ENCODE measurements around the gene TGM1. TPM values are rescaled to one million over a fixed set of nuclear protein-coding genes. Genes with fewer than 3 reads are reported as not detected.

The TGM1 gene
- total RNA-seq, 1 donor from 2014 or later: 0.64 TPM

DNA sequence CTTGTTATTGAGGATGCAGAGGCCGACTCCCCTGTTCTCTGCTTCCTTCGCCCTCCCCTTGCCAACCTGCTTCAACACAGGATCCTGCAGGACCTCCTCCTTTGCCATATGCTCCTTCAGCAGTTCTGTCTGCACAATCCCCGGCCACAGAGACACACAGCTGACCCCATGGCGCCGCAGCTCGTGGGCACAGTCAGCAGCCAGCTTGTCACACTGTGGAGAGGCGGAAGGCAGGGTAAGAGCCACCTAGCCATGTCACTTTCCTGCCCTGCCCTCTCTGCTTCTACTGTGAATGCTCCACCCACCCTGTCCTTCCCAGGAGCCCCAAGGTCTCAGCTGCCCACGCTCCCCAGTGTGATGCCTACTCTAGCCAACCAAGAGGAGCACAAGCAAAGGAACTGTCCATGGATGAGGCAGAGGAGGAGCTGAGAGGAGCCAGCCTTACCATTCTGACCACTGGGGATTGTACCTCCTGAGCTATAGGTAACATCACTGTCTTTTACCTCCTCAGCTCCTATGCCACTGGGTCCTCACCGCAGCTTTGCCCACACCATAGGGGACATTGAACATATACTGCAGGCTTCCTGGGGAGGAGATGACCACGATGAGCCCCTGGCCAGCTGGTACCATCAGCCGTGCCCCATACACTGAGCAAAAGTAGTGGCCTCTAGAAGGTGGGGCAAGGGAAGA lies 29.3 kb upstream of the TGM1 start:
- DNase-seq (ENCODE audit: low read depth in 2 of 2): no peak

GRCh38 chr14:24291446-24292117 lies 28.6 kb upstream of the TGM1 start:
- no peak for DNase-seq (ENCODE audit: low read depth in 2 of 2)

DNA sequence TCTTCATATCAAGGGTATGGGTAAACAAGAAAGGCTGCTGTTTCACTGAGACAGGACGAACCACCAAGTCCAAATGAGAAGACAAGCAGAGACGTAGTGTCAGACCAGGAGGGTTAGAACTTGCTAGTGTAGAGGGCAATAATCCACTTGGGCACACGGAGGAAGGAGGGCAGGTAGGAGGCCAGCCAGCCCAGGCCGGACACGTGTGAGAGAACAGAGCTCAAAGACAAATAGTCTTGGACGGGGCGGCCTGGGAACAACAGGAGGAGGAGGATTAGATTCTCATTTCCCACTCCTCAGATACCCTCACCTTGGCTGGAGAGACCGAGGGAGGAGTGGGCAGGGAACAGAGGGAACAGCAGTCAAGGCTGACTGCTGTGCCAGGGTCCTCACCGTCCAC lies 27.8 kb upstream of the TGM1 start:
- DNase-seq (ENCODE audit: low read depth in 2 of 2): no peak

- DNase-seq (ENCODE audit: low read depth in 2 of 2): no peak
Observed at GRCh38 chr14:24289649-24290280, 26.8 kb upstream of the TGM1 start.

- DNase-seq (ENCODE audit: low read depth in 2 of 2): no peak
Observed at GRCh38 chr14:24286996-24287395, 24.0 kb upstream of the TGM1 start.

GRCh38 chr14:24285351-24285750 lies 22.4 kb upstream of the TGM1 start:
- no peak for DNase-seq (ENCODE audit: low read depth in 2 of 2)

DNA sequence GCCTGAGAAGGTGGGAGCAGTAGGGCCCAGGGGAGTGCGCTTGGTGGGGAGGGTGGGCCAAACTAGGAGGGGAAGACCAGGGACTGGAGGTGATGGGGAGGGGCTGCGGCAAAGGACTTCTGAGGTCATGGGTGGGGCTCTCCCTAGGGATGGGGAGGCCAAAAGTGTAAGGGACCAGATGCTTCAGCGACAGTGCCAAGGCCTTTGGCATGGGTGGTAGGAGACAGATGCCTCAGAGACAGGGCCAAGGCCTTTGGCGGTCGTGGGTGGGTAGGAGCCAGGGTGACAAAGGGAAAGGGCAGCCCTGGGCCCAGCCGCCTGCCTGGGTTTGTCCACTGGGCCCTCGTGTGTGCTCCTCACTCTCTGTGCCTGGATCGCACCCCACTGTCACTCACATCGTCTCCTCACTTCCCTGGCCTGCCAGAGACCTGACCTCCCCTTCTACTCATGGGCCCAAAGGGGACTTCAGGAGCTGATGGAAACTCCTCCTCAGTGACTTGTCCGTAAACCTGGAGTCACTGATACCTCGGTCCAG lies 21.6 kb upstream of the TGM1 start:
- DNase-seq (ENCODE audit: low read depth in 2 of 2): no peak

DNA sequence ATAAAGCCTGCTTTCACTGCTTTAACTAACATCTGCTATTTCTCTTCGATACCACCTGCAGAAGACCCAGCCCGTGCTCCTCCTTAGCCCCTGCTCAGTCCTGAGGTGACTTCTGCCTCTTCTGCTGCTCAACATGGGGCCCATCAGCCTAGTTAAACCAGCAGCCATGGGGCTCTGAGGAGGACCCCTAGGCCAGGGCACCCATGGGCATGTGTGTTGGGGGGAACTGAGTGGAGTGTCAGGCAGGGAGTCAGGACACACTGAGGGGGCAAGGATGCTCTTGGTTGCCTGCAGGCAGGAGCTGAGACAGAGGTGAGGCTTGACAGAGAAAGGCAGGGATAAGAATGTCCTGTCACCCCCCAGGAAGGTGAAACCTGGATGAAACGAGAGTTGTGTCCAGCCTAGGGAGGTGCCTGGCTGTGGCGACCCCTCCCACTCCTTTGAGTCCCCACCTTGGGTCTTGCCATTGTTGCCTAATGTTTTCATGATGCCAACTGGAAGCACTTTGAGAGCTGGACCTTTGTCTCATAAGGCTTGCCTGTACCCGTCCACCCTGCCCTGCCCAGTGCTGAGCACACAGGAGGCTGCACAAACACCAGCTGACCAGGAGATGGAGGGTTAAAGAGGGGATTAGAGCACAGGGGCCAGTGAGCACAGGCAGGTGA lies 21.0 kb upstream of the TGM1 start:
- no peak for DNase-seq (ENCODE audit: low read depth in 2 of 2)

DNA sequence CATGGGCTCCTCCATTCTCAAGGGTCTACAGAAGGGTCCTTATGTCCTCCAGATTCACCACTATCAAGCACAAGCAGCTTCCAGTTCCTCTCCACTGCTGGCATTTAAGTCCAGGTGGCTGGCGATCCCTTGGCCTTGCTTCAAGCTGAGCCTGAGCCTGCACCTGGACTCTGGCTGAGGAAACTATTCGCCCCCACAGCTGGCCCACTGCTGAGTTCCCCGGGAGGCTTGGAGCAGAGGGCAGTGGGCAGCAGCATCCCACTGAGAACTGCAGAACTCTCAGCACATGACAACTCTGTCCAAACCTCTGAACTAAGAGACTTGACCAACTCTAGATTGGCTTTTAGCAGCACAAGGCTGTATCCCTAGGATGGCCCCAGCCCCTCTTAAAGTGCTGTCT lies 19.8 kb upstream of the TGM1 start:
- no peak for DNase-seq (ENCODE audit: low read depth in 2 of 2)

DNA sequence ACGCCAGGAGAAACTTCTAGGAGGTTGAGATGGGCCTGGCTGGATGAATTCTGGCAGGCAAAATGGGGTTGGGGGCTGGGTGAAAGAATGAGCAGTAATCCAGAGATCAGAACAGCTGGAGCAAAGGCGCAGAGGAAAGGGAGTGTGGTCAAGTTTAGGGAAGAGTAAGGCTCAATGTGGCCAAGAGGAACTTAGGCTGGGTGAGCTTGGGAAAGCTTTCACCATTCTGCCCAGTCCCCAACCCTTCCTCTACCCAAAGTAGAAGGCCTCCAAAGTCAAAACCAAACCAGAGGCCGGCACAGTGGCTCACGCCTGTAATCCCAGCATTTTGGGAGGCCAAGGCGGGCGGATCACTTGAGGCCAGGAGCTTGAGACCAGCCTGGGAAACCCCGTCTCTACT lies 18.7 kb upstream of the TGM1 start:
- DNase-seq (ENCODE audit: low read depth in 2 of 2): no peak

- no peak for DNase-seq (ENCODE audit: low read depth in 2 of 2)
Observed at GRCh38 chr14:24280797-24281460, 18.0 kb upstream of the TGM1 start.

- DNase-seq (ENCODE audit: low read depth in 2 of 2): peak in 1 of 2 donors; percentile 13
Observed at GRCh38 chr14:24279301-24280186, 16.6 kb upstream of the TGM1 start.

DNA sequence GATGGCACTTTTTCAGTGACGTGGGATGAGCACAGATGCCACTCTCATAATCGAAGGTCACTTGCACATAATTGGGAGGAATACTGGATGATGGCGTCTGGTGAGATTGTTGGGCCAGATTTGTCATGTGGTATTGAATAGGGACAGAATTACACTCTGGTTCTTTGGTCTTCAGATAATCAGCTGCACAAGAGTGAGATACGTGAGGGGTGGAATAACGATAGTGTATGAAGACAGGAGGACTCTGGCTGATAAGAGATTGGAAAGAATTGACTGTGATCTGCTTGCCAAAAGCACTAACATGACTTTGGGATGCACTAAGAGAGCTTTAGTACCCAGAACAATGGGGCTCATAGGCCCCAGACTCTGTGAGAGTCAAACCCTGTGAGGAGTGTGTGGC lies 15.4 kb upstream of the TGM1 start:
- DNase-seq (ENCODE audit: low read depth in 2 of 2): no peak

DNA sequence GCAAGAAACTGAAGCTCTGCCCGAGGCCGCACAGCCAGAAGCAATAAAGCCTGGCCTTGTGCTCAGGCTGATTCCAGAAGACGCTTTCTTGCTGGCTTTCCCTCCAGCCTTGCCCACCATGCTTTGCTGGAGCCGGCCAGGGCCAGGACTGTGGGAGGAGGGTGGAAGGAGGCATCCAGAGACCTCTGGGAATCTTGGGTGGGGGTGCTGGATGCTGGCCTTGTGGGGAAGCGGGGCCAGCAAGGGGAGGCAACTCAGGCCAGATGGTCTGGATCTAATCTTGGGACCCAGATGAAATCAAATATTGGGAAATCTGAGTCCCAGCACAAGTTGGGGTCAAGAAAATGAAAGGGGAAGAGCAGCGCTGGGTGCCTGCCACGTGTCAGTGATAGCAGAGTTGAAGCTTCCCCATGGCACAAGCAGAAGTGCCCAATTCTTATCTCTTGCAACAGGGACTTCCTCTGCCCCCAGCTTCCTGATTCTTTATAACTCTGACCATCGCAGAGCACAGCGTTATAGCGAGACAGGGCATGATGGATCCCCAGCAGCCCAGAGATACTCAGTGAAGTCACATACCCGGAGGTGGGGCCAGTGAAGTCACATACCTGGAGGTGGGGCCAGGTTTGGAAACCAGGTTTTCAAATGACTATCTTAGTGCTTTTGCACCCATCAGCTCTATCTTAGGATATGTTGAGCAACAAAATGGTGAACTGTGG lies 14.8 kb upstream of the TGM1 start:
- no peak for DNase-seq (ENCODE audit: low read depth in 2 of 2)

DNA sequence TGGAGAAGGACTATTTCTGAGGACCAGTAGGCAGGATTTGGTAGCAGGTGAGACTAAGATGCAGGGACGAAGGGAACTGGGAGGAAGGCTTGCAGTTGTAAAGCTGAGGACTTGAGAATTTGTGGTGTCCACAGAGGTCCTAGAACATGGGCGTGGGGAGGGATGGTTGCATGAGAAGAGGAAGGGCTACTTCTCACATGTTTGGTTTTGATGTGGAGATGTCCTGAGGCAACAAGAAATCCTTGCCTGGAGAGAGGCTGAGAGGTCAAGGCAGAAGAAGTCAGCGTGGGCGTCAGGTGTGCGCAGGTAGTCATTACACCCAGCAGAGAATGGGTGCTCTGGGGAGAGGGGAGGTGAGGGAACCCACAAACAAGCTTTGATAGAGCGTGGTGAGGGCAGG lies 14.1 kb upstream of the TGM1 start:
- DNase-seq (ENCODE audit: low read depth in 2 of 2): no peak

- no peak for DNase-seq (ENCODE audit: low read depth in 2 of 2)
Observed at GRCh38 chr14:24274101-24274543, 11.1 kb upstream of the TGM1 start.

GRCh38 chr14:24273422-24273998 lies 10.5 kb upstream of the TGM1 start:
- DNase-seq (ENCODE audit: low read depth in 2 of 2): no peak

- no peak for DNase-seq (ENCODE audit: low read depth in 2 of 2)
Observed at GRCh38 chr14:24272467-24272866, 9.5 kb upstream of the TGM1 start.

DNA sequence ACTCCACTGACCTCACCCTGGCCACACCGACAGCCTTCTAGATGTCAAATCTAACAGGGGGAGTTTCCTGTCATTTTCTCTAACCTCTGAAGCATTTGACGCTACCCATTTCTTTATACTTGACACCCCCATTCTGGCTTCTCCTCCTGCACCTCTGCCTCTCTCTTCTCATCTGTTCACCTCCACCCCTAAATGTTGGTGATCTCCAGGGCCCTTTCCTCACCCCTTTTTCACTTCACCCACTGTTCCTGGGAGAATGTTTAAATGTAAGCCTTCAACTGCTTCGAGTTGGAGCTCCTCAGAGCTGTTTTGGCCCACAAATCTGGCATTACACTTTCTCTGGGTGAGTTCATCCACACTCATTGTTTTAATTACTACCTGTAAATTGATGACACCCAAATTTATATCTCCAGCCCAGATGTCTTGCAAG lies 8.9 kb upstream of the TGM1 start:
- no peak for DNase-seq (ENCODE audit: low read depth in 2 of 2)
